ENCODE measurements around the gene HEYL.

The HEYL gene

DNA sequence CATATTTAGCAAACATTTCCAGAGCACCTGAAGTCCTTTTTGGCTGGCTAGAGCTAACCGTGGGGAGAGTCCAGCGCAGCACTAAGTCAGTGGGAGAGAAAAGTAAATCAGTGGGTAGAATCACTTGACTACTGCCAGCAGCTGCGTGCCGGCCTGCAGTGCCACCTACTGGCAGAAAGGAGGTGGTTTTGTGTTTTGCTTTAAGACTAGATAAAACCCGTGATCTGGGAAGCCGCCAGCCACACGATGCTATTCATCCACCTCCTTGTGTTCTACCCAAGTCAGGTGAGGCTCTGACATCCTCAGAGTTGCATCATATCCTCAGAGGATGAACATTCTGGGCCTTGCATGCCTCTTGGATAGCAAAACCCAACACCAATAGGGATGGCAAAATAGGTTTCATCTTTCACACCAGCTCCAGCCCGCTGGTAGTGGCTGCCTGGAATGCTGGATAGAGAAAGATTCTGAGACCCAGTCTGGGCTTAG, 14.1 kb upstream of the HEYL start:
- Histone ChIP-seq H3K4ac (ENCODE audit: low read depth, low read length) (no peak overlapping the region), H2BK12ac (ENCODE audit: low read length) (no peak overlapping the region), H4K91ac (ENCODE audit: low read depth, low read length) (no peak overlapping the region), H3K36me3 (ENCODE audit: control insufficient read depth in 1 of 2, insufficient read depth in 2 of 2, low read length in 2 of 2) (no peaks in the 10 kb centered on the region), H3K9ac (ENCODE audit: low read length) (no peak overlapping the region), H2BK5ac (ENCODE audit: low read depth, low read length, poor library complexity) (no peak overlapping the region), H3K4me1 (ENCODE audit: control insufficient read depth in 1 of 2, insufficient read depth in 2 of 2, low read length in 2 of 2) (no peaks in the 10 kb centered on the region), H2BK120ac (ENCODE audit: insufficient read depth, low read length, poor library complexity) (no peak overlapping the region), H3K4me3 (ENCODE audit: low read depth, low read length) (no peak overlapping the region), H4K8ac (ENCODE audit: low read depth, low read length) (no peak overlapping the region), H3K79me1 (ENCODE audit: low read length) (no peaks in the 10 kb centered on the region), H4K12ac (ENCODE audit: low read depth, low read length) (no peak overlapping the region), H2AFZ (ENCODE audit: insufficient read depth, low read length, poor library complexity) (no peak overlapping the region), H3K4me2 (ENCODE audit: low read length) (no peak overlapping the region), H3K18ac (ENCODE audit: low read length) (no peak overlapping the region), H3K14ac (ENCODE audit: low read length) (no peak overlapping the region), H2AK5ac (ENCODE audit: low read length) (no peak overlapping the region), H3K23ac (ENCODE audit: low read length) (no peak overlapping the region), H3K79me2 (ENCODE audit: control insufficient read depth, insufficient read depth, low read length, poor library complexity) (no peaks in the 10 kb centered on the region), H3K27ac (ENCODE audit: low read depth, low read length) (no peak overlapping the region), H3K27me3 (ENCODE audit: insufficient read depth, low read length) (no peaks in the 10 kb centered on the region), H3K9me3 (ENCODE audit: insufficient read depth, low read depth, low read length) (no peaks in the 10 kb centered on the region)
- WGBS (ENCODE audit: extremely low coverage, insufficient coverage, insufficient read length), result no CpG with 5 or more reads among the region's 8 CpGs
- DNase-seq, result peak; percentile 73 to 87

GRCh38 chr1:39652554-39652953, 13.1 kb upstream of the HEYL start:
- Histone ChIP-seq H4K91ac (ENCODE audit: low read depth, low read length) (no peak overlapping the region), H2BK120ac (ENCODE audit: insufficient read depth, low read length, poor library complexity) (no peak overlapping the region), H3K27me3 (ENCODE audit: insufficient read depth, low read length) (no peaks in the 10 kb centered on the region), H2AK5ac (ENCODE audit: low read length) (no peak overlapping the region), H2AFZ (ENCODE audit: insufficient read depth, low read length, poor library complexity) (no peak overlapping the region), H3K23ac (ENCODE audit: low read length) (no peak overlapping the region), H3K79me1 (ENCODE audit: low read length) (no peaks in the 10 kb centered on the region), H3K4me1 (ENCODE audit: control insufficient read depth in 1 of 2, insufficient read depth in 2 of 2, low read length in 2 of 2) (no peaks in the 10 kb centered on the region), H3K4me2 (ENCODE audit: low read length) (no peak overlapping the region), H3K4ac (ENCODE audit: low read depth, low read length) (no peak overlapping the region), H2BK5ac (ENCODE audit: low read depth, low read length, poor library complexity) (no peak overlapping the region), H4K8ac (ENCODE audit: low read depth, low read length) (no peak overlapping the region), H3K14ac (ENCODE audit: low read length) (no peak overlapping the region), H3K9me3 (ENCODE audit: insufficient read depth, low read depth, low read length) (no peaks in the 10 kb centered on the region), H3K27ac (ENCODE audit: low read depth, low read length) (no peak overlapping the region), H4K12ac (ENCODE audit: low read depth, low read length) (no peak overlapping the region), H3K79me2 (ENCODE audit: control insufficient read depth, insufficient read depth, low read length, poor library complexity) (no peaks in the 10 kb centered on the region), H3K9ac (ENCODE audit: low read length) (no peak overlapping the region), H3K4me3 (ENCODE audit: low read depth, low read length) (no peak overlapping the region), H3K18ac (ENCODE audit: low read length) (no peak overlapping the region), H3K36me3 (ENCODE audit: control insufficient read depth in 1 of 2, insufficient read depth in 2 of 2, low read length in 2 of 2) (no peaks in the 10 kb centered on the region), H2BK12ac (ENCODE audit: low read length) (no peak overlapping the region)
- DNase-seq, result no peak
- no CpG with 5 or more reads among the region's 2 CpGs for WGBS (ENCODE audit: extremely low coverage, insufficient coverage, insufficient read length)

DNA sequence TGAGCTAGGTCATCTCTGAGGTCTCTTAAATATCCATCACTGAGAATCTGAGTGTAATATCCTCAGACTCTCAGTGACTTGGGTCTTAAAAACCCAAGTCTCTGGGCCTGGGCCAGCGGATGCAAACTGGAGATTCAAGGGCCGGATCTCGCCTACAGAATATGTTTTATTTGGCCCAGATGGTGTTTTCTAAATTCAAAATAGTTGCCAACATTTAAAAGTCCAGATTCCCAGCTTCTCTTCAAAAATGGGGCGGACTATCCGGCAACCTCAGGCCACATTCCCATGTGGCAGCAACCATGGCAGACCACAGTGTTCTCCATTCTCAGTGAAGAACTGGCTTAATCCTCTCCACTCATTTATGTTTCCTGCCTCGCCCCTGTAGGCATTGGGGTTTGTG, 12.7 kb upstream of the HEYL start:
- H3K4ac ChIP-seq (ENCODE audit: low read depth, low read length), result no peak overlapping the region
- no peaks in the 10 kb centered on the region for H3K9me3 ChIP-seq (ENCODE audit: insufficient read depth, low read depth, low read length)
- no peak overlapping the region for H4K91ac ChIP-seq (ENCODE audit: low read depth, low read length)
- H3K14ac ChIP-seq (ENCODE audit: low read length), result no peak overlapping the region
- H3K4me1 ChIP-seq (ENCODE audit: control insufficient read depth in 1 of 2, insufficient read depth in 2 of 2, low read length in 2 of 2), result no peaks in the 10 kb centered on the region
- H3K4me2 ChIP-seq (ENCODE audit: low read length), result no peak overlapping the region
- no peak overlapping the region for H2BK5ac ChIP-seq (ENCODE audit: low read depth, low read length, poor library complexity)
- no peak overlapping the region for H2AK5ac ChIP-seq (ENCODE audit: low read length)
- H3K18ac ChIP-seq (ENCODE audit: low read length), result no peak overlapping the region
- H3K23ac ChIP-seq (ENCODE audit: low read length), result no peak overlapping the region
- DNase-seq, result no peak
- H3K27me3 ChIP-seq (ENCODE audit: insufficient read depth, low read length), result no peaks in the 10 kb centered on the region
- H3K9ac ChIP-seq (ENCODE audit: low read length), result no peak overlapping the region
- H3K79me1 ChIP-seq (ENCODE audit: low read length), result no peaks in the 10 kb centered on the region
- H4K8ac ChIP-seq (ENCODE audit: low read depth, low read length), result no peak overlapping the region
- H3K27ac ChIP-seq (ENCODE audit: low read depth, low read length), result no peak overlapping the region
- no peak overlapping the region for H2BK120ac ChIP-seq (ENCODE audit: insufficient read depth, low read length, poor library complexity)
- no peak overlapping the region for H3K4me3 ChIP-seq (ENCODE audit: low read depth, low read length)
- no peaks in the 10 kb centered on the region for H3K79me2 ChIP-seq (ENCODE audit: control insufficient read depth, insufficient read depth, low read length, poor library complexity)
- no CpG with 5 or more reads among the region's 6 CpGs for WGBS (ENCODE audit: extremely low coverage, insufficient coverage, insufficient read length)
- no peak overlapping the region for H2BK12ac ChIP-seq (ENCODE audit: low read length)
- no peak overlapping the region for H2AFZ ChIP-seq (ENCODE audit: insufficient read depth, low read length, poor library complexity)
- no peak overlapping the region for H4K12ac ChIP-seq (ENCODE audit: low read depth, low read length)
- no peaks in the 10 kb centered on the region for H3K36me3 ChIP-seq (ENCODE audit: control insufficient read depth in 1 of 2, insufficient read depth in 2 of 2, low read length in 2 of 2)

GRCh38 chr1:39650431-39650830, 11.0 kb upstream of the HEYL start:
- no peak overlapping the region for H2BK5ac ChIP-seq (ENCODE audit: low read depth, low read length, poor library complexity)
- H3K23ac ChIP-seq (ENCODE audit: low read length), result no peak overlapping the region
- no peak overlapping the region for H3K14ac ChIP-seq (ENCODE audit: low read length)
- no peaks in the 10 kb centered on the region for H3K79me1 ChIP-seq (ENCODE audit: low read length)
- no peak overlapping the region for H3K27ac ChIP-seq (ENCODE audit: low read depth, low read length)
- H3K4me1 ChIP-seq (ENCODE audit: control insufficient read depth in 1 of 2, insufficient read depth in 2 of 2, low read length in 2 of 2), result peaks cover 6 to 8% of the 10 kb centered on the region in 2 experiments
- no peaks in the 10 kb centered on the region for H3K9me3 ChIP-seq (ENCODE audit: insufficient read depth, low read depth, low read length)
- no peaks in the 10 kb centered on the region for H3K36me3 ChIP-seq (ENCODE audit: control insufficient read depth in 1 of 2, insufficient read depth in 2 of 2, low read length in 2 of 2)
- H2BK120ac ChIP-seq (ENCODE audit: insufficient read depth, low read length, poor library complexity), result no peak overlapping the region
- no peak overlapping the region for H3K4me2 ChIP-seq (ENCODE audit: low read length)
- no peaks in the 10 kb centered on the region for H3K79me2 ChIP-seq (ENCODE audit: control insufficient read depth, insufficient read depth, low read length, poor library complexity)
- H3K18ac ChIP-seq (ENCODE audit: low read length), result no peak overlapping the region
- H3K4ac ChIP-seq (ENCODE audit: low read depth, low read length), result no peak overlapping the region
- no peak overlapping the region for H2BK12ac ChIP-seq (ENCODE audit: low read length)
- no peaks in the 10 kb centered on the region for H3K27me3 ChIP-seq (ENCODE audit: insufficient read depth, low read length)
- no peak overlapping the region for H3K9ac ChIP-seq (ENCODE audit: low read length)
- no peak overlapping the region for H2AFZ ChIP-seq (ENCODE audit: insufficient read depth, low read length, poor library complexity)
- no peak overlapping the region for H3K4me3 ChIP-seq (ENCODE audit: low read depth, low read length)
- no peak for DNase-seq
- H4K8ac ChIP-seq (ENCODE audit: low read depth, low read length), result no peak overlapping the region
- no peak overlapping the region for H4K91ac ChIP-seq (ENCODE audit: low read depth, low read length)
- WGBS (ENCODE audit: extremely low coverage, insufficient coverage, insufficient read length), result no CpG with 5 or more reads among the region's 1 CpG
- H2AK5ac ChIP-seq (ENCODE audit: low read length), result no peak overlapping the region
- H4K12ac ChIP-seq (ENCODE audit: low read depth, low read length), result no peak overlapping the region

All from trophoblast cell (in vitro differentiated cells and primary cell).